ENCODE results near the gene TFG.

The TFG gene

DNA sequence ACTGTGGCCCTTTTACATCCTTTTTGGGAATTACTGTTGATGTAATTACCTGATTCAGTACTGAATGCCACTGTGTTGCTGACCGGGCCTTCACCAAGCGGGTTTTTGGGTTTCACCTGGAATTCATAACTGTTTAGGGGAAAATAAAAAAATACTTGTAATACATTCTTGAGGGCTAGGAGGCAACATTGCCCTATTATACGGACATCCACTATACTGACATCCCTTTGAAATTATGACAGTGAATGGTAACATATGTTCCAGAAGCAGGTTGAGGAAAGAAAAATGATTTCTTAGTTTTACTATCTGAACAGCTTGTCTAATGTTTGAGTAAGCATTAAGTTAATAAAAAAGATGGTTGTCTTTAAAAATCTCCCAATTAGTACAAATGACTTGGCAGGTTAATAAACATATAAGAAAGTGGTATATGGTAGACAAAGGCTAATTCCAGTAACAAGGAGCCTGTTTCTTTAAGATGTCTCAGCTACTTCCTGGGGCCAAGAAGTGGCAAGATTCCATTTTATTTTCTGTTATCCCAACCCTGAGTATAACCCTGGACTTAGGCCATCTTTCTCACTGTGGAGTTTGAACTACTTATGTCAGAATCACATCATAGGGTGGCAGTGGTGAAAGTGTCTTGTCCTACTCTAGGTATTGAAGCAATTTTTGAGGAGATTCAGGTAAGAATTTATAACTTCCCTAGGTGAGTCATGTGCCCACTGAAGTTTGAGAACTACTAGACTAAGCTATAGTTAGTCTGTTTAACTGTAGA is 45.5 kb downstream of the TFG start:
- DNase-seq (ENCODE audit: low read depth) = no peak

- DNase-seq (ENCODE audit: low read depth) = no peak
Measured at GRCh38 chr3:100756441-100756840, 47.1 kb downstream of the TFG start.

DNA sequence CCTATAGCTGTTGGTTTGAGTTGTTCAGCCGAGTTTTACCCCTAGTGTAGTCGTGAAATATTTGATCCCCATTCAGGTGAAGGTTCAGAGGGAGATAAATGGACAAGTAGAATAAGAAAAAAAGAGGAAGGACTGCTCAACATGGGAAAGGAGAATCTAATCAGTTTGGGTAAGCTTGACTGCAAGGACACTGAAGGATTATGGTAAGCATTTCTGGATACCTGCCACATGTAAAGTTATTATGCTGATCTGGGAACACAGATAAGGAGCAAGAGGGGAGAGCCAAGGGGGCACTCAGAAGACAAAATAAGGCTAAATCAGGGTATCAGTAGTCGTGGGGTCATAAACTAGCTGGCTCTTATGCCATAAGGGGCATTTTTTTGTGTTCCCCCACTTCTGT is 49.9 kb downstream of the TFG start:
- DNase-seq (ENCODE audit: low read depth) = no peak

GRCh38 chr3:100759950-100760349 is 50.7 kb downstream of the TFG start:
- no peak for DNase-seq (ENCODE audit: low read depth)

DNA sequence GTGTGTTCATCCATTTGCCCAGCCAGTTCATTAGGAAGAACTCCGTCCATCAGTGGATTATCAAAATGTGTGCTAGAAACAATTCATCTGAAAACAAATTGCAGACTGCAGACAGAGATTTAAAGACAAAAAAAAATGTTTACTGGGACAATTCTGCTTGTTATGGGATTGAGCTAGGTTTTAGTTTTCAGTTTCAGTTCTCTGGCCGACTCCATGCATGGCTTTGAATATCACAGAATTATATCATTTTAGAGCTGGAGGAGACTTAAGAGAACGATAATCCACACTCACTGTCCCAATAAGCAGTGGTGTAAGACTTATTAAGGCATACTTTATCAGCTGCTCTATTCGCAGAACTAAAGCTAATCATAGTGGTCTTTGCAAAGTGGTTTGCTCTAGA is 51.1 kb downstream of the TFG start:
- DNase-seq (ENCODE audit: low read depth) = no peak

DNA sequence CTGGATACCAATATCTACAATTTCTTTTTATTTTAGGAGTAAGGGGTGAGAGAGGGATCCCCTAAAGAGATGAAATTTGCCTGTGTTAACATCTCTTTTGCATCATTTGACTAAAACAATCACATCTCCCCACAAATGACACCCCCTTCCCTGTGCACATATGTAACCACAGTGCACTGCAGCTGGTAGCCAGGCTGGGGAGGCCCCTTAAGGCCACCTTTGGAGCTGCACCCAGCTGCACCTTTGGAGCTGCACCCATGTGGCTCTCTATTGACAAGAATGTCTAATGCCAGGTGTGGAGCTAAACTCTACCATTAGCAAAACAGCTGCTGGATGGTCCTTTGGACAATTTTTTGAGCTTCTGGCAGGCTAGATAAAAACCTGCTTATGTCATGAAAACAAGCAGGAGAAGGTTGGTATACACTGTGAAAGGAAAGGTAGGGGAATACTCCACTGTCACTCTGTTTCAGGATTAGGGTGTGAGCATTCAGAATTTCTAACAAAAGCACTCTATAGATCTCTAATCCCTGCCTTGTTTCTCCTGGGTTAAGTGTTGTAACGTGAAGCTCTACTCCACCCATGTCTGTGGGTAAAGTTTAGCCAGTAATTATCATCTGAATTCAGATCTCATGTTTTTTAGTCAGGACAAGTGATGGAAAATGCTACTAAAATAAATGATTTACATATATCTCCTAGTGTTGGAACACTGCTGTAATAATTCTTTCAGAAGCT is 52.1 kb downstream of the TFG start:
- no peak for DNase-seq (ENCODE audit: low read depth)

GRCh38 chr3:100761951-100762350 is 52.7 kb downstream of the TFG start:
- DNase-seq (ENCODE audit: low read depth) = no peak

GRCh38 chr3:100765437-100765975 is 56.2 kb downstream of the TFG start:
- no peak for DNase-seq (ENCODE audit: low read depth)

- DNase-seq (ENCODE audit: low read depth) = no peak
Measured at GRCh38 chr3:100766069-100766468, 56.8 kb downstream of the TFG start.

GRCh38 chr3:100769693-100770092 is 60.4 kb downstream of the TFG start:
- no peak for DNase-seq (ENCODE audit: low read depth)

DNA sequence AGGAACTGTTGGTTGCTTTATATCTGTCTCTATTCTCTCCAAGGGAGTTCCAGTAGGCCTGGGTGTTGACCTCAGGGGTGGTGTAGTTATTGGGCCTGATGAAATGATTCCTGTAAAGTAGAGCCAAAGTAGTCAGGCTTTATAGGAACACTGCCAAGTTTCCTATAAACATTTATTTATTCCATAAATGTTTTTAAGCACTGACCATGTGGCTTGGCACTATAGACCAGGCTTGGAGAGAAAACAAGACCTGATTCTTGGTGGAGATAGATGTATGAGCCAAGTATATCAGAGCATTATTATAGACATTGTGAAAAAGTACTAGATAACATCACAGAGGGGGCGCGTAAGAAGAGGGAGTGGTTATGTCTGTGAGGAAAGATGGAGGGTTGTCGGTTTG is 65.9 kb downstream of the TFG start:
- DNase-seq (ENCODE audit: low read depth) = no peak

GRCh38 chr3:100775669-100776068 is 66.4 kb downstream of the TFG start:
- no peak for DNase-seq (ENCODE audit: low read depth)

- no peak for DNase-seq (ENCODE audit: low read depth)
Measured at GRCh38 chr3:100776097-100776729, 66.9 kb downstream of the TFG start.

DNA sequence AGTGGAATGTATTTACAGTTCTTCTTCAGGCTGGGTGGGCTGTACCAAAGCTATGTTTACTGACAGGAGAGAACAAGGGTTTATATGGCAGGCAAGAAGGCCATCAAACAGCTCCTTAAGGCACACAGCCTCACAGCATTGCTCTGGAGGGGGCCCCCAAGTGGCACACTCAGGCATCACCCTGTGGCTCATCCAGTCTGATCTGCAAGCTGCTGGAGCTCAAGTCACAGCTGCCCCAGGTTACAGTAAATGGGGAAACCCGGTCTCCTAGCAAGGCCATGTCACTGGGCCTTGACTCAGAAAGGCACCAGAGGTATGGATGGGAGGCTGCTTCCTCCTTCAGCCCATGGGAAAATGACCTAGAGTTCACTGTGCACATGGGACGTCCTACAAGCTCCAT is 67.5 kb downstream of the TFG start:
- no peak for DNase-seq (ENCODE audit: low read depth)

DNA sequence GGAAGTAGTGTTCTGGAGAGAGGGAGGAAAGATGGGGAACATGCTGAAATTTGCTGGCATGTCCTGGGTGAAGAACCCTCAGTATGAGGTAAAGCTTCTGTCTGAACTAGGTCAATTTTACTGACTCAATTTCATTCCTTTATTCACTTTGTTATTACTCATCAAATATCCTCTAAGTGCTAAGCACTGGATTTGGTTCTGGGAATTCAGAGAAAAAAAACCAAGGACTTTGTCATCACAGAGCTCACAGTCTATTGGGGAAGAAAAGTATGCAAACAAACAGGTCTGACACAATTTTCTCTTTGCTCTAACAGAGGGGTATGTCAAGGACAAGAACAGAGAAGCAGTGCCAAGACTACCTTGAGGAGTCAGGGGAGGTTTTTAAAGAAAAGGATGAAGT is 68.0 kb downstream of the TFG start:
- no peak for DNase-seq (ENCODE audit: low read depth)

- no peak for DNase-seq (ENCODE audit: low read depth)
Measured at GRCh38 chr3:100779480-100779879, 70.2 kb downstream of the TFG start.

DNA sequence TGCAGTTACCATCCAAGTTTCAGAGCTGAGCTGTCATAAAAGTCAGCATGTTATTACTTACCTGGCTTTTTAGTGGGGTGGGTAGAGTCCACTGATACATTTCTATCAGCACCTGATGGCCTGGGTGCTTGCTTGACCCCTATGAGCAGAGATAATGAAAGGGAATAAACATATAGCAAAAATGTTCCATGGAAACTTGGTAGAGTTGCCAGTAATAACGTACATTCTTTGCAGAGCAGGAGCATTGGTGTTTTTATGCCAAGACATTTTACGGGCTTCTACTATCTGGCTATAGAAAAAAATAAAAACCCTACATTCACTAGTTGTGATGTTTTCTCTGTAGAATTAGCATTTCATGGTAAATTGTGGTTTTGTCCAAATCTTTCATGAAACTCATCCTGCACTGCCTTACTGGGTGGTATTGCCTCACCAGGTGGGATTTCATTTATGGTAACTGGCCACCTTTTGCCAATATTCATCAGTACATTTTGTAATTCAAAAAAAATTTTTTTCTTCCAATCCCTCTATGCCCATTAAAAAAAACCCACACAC is 70.9 kb downstream of the TFG start:
- DNase-seq (ENCODE audit: low read depth) = no peak

DNA sequence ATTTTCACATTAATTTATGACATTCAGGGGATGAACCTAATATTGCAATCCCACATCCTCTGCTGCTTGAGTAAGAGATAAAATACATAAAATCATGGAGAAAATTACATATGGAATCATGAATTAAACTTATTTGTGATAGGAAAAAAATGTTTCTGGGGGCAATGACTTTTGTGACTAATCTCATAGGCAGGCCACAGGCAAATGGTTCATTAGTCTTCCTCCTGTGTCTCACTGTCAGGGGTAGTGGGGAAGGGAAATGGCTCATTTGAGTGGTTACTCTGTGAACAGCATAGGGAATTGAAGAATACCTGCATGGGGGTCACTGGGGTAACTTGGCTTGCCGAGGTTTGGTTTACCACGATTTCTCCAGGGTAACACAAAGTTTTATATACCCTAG is 72.0 kb downstream of the TFG start:
- DNase-seq (ENCODE audit: low read depth) = no peak

DNA sequence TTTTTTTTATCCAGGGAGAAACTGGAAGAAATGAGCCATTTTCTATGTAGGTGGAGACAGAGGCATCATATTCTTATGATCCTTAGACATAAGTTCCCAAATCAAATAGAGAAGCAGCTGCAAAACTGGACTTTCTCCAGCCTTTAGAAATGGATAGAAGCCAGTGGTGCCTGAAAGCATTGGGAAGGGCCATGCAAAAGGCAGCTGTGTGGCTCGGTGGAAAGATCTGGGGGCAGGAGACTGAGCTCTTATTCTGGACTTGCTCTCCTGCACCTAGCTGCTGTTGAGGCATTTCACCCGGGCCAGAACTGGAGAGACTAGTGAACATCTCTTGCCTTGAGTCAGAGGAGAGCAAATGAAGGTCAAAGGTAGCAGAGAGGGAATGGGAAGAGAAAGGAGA is 73.1 kb downstream of the TFG start:
- DNase-seq (ENCODE audit: low read depth) = no peak

- DNase-seq (ENCODE audit: low read depth) = no peak
Measured at GRCh38 chr3:100782906-100783305, 73.6 kb downstream of the TFG start.

GRCh38 chr3:100783619-100784018 is 74.3 kb downstream of the TFG start:
- no peak for DNase-seq (ENCODE audit: low read depth)

DNA sequence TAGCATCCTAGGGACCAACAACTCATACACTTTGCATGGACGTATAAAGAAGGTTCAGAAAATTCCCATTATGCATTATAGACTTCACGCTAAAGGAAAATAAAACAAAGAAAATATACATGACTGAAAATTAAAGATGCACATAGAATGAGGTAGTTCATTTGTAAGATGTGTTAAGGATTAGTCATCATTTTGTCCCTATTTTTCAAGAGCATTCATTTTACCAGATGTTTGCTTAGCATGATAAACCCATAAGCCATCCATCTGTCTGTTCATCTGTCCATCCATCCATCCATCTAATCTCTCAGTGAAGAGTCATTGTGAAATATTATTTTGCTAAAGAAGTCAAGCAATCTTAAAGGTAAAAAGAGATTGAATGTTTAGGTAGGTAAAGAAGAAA is 80.3 kb downstream of the TFG start:
- no peak for DNase-seq (ENCODE audit: low read depth)

DNA sequence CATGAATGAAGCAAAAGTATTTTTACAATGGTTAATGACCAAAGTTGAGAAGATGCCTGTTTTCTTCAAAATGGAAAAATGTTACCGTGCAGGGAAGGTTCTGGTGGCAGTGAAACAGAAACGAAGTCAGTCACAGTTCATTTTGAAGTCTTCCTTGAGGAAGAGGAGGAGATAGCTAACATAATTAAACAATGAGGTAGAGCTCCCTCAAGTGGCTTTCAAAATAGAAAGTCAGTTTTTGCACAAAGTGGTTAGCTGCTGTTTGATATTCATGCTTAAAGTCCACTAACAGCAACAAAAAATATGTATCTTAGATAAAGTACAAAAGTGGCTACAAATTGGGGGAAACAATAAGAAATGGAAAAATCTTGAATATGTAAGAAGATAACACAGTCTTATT is 87.3 kb downstream of the TFG start:
- DNase-seq (ENCODE audit: low read depth) = no peak
